GM18867 (cell line): ENCODE results near the gene MSH3.
"Not testable (repeated sequence)": the region's sequence is repeated elsewhere in the genome, so short reads cannot be mapped to it uniquely, and the experiment has no call there.

Experiments used
- ATAC-seq: cut with Tn5 transposase; IDR thresholded peaks from one replicate; pipeline ENCODE4 v1.9.1; 2021; ENCODE audit warnings: mild to moderate bottlenecking, moderate library complexity; ENCODE audit not compliant: unreplicated experiment

MSH3 gene

DNA sequence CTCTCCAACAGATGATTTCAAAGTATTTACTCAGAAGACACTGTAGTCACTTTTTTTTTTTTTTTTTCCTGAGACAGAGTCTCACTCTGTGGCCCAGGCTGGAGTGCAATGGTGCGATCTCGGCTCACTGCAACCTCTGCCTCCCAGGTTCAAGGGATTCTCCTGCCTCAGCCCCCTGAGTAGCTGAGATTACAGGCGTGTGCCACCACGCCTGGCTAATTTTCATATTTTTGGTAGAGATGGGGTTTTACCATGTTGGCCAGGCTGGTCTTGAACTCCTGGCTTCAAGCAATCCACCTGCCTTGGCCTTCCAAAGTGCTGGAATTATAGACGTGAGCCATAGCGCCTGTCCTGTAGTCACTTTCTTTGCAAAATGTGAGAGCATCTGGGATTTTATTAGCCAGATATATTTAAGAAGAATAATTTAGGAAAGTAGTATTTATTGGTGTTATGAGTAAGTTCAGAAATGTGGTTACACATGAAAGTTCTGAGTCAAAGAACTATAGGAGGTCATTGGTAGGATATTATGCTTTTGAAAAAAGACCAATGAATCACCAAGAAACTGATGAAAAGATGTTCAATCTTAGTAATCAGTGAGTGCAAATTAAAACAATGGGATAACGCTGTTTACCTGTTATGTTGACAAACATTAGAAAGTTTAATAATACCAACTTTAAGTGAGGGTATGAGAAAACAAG is 135.0 kb downstream of the MSH3 start:
- not testable (repeated sequence) for ATAC-seq

DNA sequence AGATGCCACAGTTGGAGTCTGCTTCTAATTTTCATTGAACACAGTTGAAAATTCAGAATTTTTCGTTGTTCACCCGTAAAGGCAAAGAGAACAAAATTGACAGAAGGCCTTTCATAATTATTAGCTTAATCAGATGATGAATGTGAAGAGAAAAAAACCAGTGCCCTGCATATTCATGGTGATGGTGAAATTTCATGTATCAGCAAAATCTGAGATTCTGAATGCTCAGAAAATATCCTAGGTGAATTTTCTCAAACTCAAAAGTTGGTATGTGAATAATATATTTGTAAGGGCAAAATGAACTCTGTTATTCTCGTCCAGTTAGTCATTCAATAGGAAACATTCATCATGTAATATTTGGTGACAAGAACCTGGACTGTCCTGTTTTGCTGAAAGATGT is 136.2 kb downstream of the MSH3 start:
- no peak for ATAC-seq

DNA sequence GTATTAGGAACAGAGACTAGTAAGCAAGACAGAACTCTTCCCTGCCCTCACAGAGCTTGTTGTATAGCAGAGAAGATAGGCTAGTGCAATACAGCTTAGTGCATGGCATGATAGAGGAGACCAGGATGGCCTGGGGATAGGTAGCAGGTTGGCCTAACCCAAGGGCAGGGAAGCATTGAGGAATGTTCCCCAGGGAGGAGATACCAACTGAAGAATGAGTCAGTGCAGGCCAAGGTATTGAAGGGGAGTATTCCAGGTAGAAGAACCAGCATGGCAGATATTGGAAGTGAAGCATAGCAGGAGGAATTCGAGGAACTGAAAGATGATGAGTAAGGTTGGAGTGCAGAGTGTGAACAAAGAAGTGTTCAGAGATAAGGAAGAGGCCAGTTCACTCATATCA is 138.9 kb downstream of the MSH3 start:
- ATAC-seq: no peak

DNA sequence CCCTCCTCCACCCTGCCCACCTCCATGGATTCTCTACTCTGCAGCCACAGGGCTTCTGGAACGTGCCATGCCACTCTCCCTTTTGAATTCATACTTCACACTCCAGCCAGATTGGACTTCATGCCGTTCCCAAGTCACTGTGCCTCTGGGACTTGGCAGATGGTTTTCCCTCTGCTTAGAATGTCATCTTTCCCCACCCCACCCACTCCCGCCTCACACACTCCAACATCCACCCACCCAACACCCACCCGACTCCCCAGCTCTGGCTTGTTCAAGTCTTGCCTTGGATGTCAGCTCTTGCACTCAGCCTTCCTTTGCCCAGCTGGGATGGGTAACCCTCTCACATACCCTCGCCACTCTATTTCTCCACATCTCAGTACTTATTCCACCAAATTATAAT is 142.4 kb downstream of the MSH3 start:
- no peak for ATAC-seq

DNA sequence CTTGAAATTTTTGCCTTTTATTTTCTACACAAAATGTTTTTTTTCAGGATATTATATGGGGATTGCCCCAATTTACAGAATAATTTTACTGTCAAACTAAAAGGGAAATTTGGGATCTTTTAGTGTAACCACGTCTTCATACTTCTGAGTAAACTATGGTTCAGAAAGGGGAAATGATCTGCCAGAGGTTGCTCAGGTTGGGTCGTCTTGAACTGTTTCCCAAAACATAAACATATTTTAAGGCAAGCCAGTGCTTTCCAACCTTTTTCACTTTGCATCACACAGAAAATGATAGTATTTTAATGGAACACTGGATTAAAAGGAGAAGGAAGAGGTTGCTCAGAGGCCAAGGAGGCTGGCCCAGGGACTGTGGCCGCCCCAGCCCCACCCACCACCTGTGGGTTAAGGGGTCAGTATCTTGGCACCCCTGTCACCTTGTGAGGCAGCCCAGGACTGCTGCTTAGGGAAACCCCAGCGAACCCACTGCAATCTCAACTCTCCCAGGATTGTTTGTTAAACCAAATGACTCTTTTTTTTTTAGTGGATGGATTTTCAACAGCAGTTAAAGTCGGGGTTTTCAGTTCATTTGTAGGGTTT is 143.1 kb downstream of the MSH3 start:
- ATAC-seq: no peak

DNA sequence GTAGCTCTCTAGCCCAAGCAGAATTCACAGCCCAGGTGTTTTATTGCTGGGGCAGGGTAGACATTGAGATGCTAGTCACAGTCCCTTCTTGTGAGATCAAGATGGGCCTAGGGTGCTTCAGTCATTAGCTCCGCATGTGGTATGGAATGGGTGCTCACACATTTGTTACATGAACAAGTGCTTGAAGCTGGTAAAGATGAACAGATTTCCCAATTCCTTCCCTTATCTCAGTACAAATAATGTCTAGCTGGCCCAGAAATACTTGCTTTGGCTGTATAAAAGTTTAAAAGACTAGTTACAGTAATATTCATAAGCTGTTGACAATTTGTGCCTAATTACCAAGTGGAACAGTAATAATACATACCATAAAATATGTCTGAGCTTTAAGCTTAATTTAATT is 143.7 kb downstream of the MSH3 start:
- ATAC-seq: no peak

DNA sequence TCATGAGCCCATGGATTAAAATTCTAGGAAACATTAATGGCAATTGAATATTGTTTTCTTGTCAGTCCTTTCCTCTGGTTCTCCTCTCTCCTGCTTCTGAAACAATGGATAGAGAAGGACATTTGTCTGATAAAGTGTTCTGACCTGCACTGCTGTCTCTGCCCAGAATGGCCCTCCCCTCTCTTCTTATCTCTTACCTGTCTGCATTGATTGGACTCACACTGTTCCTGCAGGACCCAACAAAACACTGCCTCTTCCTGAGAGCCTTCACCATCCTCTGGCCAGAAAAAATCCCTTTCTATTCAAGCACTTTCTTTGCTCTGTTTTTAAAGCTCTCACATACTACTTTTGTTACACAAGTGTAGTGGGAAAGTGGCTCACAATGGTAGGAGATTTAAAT is 144.2 kb downstream of the MSH3 start:
- ATAC-seq: no peak

DNA sequence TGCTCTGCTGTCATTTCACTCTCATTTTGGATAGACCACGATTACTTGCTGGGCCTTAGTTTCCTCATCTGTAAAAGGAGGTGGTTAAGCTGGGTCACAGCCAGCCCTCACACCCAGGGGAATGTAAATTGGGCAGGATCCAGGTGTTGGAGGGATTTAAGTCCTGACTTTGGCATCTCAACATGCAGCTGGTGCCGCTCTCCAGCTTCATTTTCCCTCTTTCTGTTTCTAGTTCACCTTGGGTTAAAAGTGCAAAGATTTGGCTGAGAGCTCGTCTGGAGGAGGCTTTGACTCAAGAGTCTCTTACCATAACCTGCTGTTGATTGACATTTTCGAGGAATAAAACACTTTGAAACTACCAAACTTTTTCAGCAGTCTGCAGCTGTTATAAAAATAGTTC is 144.6 kb downstream of the MSH3 start:
- ATAC-seq: no peak

DNA sequence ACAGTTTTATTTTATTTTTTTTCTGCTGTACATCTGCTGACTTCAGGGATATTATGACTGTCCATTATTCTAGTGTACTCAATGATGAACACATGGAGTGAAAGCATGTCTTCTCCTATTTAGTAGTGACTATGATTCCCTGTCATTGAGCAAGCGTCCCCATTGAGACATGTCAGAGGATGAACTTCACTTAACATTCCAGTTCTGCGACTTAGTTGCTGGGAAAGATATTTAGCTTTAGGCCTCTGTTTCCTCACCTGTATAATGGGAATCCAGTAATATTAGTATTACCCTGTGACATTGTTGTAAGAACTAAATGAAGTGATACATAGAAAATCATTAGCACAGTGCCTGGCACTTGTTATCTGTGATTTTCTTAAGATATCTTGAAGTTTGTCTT is 145.1 kb downstream of the MSH3 start:
- no peak for ATAC-seq

DNA sequence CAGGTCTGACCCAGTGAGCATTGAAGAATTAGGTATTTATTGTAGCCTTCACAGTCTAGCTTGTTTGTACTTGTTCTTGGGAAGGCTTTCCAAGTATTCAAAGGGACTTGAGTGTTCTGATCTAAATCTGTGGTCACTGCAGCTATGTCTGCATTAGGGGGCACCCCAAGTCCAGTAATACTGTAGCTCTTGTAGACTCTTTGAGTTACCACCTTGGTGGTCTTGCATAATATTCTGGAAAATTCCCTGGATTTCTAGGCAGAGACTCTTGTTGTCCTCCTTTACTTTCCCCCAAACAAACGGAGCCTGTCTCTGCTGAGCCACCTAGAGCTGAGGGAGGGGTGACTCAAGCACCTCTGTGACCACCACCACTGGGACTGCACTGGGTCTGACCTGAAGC is 149.9 kb downstream of the MSH3 start:
- ATAC-seq: no peak

DNA sequence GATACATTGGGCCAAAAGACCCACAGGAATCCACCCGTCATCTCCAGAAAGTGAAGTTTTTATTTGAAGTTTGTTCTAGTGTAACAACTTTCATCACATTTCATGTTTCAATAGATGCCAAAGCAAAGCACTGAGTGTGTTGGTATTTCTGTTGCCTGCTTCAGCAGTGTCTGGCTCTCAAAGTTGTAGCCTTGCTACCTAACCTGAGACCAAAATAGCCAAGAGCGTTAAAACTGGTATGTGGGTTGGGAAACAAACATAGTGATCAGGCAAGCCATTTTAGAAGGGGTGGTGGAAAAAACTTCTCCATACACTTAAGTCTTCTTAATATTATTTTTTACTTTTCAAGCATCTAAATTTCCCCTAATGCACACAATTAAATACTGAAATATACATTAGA is 150.6 kb downstream of the MSH3 start:
- no peak for ATAC-seq

DNA sequence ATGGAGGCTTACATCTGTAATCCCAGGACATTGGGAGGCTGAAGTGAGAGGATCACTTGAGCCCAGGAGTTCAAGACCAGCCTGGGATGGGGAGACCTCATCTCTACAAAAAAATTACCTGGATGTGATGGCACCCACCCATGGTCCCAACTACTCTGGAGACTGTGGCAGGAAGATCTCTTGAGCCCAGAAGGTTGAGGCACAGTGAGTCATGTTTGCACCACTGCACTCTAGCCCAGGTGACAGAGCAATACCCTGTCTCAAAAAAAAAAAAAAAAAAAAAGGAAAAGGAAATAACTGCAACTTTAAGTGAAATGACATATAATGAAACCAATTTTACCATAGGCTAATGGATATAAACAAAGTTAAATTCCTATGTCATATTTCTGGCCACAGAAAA is 152.5 kb downstream of the MSH3 start:
- no peak for ATAC-seq

DNA sequence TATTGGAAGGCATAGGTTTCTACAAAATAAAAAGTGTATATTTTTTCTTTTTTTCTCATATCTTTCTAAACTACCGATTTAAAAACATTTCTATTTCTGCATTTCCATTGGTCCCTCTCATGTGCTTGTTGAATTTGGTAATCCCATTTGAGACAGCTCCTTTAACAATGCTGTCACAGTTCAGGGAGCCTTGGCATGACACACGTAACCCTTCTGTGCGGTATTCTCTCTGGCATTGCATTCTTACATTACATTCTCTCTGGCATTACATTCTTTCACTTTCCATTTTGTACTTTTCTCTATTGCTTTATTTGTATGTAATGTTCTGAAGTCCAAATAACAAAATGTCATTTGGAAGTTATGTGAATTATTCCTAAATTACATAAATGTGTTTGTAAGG is 155.0 kb downstream of the MSH3 start:
- ATAC-seq: no peak

DNA sequence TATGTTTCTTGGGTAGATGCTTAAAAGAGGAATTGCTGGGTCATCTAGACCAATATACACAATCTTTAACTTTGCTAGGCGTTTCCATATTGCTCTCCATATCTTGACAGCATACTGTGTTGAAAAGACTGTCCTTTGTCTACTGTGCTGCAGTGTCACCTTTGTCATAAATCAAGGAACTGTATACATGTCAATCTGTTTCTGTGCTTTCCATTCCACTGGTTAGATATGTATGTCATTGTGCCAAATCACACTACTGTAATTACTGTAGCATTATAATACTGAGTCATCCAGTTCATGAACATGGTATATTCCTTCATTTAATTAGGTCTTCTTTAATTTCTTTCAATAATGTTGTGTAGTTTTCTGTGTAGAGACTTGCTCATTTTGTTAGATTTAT is 156.0 kb downstream of the MSH3 start:
- ATAC-seq: no peak

DNA sequence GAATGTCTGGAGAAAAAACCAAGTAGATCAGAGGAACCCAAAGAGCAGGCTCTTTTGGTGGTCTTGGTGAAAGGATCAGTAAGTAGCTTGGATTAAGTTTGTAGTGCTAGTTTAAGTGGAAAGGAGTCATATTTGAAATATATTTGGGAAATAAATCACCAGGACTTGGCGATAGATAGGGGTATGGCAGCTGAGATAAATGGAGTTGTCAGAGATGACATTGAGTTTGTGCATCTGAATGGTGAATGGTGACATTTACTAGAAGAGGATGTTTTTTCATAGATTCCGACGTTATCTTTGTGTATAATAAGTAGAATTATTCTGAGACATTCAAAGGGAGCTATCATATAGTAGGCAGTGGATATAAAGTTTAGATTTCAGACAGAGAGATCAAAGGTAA is 162.1 kb downstream of the MSH3 start:
- ATAC-seq: no peak

DNA sequence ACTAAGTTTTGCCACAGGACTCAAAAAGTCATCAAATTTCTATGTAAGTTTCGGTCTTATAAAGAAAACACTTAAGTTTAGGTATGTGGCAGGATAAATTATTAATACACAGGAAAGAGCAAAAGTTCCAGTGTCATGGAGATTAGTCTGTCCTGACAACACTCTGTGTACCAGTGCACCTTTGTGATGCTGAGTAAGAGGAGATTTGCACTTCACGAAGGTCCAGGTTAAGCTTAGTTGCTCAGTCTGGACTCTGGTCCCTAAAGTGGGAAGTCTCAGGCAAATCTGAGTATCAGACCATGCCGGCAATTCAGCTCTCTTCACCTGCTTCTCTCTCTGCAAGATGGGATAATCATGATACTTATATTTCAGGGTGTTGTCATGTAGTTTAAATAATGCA is 166.2 kb downstream of the MSH3 start:
- ATAC-seq: no peak

DNA sequence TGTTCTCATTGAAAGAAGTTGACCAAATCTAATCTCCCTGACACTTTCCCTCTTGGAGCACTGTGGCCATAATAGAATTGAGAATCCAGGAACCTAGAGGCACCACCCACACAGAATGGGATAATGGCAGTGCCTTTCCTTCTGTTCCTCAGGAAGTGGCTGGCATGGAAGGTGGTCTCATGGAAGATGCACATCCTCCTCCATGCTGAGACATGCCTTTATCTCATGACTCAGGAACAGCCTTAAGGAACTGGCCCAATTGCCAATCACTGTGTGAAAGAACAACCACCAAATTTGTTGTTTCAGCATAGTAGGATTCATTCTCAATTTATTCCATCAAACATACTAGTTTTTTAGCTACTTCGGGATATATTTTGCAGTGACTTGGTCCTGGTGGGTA is 168.2 kb downstream of the MSH3 start:
- ATAC-seq: no peak

DNA sequence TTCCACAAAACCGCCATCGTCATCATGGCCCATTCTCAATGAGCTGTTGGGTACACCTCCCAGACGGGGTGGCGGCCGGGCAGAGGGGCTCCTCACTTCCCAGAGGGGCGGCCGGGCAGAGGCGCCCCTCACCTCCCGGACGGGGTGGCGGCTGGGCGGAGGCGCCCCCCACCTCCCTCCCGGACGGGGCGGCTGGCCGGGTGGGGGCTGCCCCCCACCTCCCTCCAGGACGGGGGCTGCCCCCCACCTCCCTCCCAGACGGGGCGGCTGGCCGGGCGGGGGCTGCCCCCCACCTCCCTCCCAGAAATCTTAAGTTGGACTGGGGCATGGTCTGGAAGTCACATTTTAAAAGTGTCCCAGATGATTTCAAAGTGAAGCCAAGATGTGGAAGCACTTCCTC is 169.7 kb downstream of the MSH3 start:
- ATAC-seq: not testable (repeated sequence)

DNA sequence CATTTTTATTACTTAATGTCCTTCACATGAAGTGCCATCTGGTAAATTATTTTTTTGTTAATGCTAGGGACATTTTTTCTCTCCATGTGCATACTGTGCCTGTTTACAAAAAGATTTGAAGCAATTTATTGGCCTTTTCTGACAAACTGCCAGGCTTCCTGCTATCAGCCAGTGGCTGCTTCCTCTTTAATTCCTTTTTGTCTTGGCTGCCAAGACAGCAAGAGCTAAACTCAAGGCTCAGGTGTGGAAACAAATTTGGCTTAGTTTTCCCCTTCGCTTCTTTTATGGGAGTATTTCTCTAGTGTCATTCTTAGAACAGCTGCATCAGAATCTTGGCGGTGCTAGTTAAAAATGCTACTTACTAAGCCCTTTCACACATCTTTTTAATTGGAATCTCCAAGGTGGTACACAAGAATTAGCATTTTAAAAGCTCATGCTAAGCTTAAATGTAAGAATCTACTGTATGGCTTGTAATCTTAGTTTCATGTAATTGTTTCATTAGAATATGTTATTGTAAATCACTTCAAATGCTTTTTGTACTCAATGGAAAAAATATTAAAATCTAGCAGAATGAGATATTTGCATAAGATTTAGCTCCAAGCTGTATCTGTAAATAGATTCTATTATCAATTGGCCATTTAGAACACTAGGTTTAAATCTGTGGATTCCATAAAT is 171.5 kb downstream of the MSH3 start:
- no peak for ATAC-seq

DNA sequence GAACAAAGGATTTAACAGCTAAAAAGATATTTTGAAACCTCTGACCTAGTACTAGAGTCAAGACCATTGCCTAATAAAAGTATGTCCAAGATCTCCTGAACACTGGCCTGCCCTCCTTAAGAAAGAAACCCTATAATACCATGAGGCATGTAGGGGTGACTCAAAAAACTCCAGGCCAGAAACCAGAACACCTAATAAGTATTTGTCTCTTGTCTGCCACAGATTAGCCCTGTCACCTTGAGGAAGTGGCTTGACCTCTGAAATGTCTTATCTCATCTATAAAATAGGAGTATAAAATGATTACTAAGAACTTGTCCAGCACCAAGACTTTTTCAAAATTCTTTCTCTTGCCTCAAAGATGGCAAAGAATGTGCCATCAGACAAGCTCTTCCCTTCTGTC is 180.3 kb downstream of the MSH3 start:
- no peak for ATAC-seq

DNA sequence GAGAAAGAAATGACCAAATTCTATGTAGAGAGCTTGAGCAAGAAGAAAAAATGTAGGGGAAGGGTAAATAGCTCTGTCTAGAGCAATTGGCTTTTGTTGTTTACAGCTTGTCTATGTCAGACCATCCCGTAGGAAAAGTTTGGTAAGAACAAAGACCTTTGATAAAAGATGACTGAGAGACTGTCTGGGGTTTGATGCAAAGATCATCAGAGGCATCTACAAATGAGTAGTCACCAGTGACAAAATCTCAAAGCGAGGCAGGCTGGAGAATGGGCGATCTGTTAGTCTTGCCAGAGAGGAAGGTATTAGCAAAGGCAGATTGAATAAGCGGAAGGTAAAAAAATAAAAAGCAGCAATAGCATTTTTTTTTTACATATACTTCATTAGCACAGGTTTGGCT is 180.7 kb downstream of the MSH3 start:
- no peak for ATAC-seq

DNA sequence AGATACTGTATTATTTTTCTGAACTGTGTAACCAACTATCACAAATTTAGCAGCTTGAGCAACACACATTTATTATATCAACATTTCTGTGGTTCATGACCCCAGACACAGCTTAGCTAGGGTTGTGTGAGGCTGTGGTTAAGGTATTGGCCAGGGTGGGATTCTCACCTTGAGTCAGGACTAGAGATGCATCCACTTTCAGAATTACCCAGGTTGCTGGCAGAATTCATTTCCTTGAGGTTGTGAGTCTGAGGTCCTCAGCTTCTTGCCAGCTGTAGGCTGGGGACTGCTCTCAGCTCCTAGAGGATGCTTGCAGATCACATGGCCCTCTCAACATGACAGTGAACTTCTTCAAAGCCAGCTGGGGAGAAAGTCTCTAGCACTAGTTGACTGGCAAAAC is 183.2 kb downstream of the MSH3 start:
- ATAC-seq: peak; percentile 94
